OCI-LY3 (cell line): ENCODE measurements around the gene MYF6.

Experiments
- H2AFZ ChIP-seq: fragments of 200-600, 300-600 bp; shearing (Covaris generic); 2 replicates; pipeline ENCODE4 v1.6.0; 2014; ENCODE audit warnings: antibody characterized with exemption, low read depth, low read length
- H3K27ac ChIP-seq: fragments of 200-600, 300-600 bp; sonication (generic); 2 replicates; pipeline ENCODE4 v1.5.1; 2014; ENCODE audit warnings: mild to moderate bottlenecking, low read length, moderate library complexity, mixed read lengths
- H3K27me3 ChIP-seq: fragments of 200-600, 300-600 bp; sonication (generic); 2 replicates; pipeline ENCODE4 v1.6.1; 2014; ENCODE audit warnings: low read depth, low read length, mixed read lengths
- H3K36me3 ChIP-seq: fragments of 200-600, 300-600 bp; sonication (generic); replicated peaks from 2 replicates; pipeline ENCODE3; 2014; ENCODE audit warnings: low read depth, low read length, mixed read lengths
- H3K4me1 ChIP-seq: fragments of 300-600, 200-600 bp; sonication (generic); 2 replicates; pipeline ENCODE4 v1.6.1; 2014; ENCODE audit warnings: low read length, mixed read lengths
- H3K4me2 ChIP-seq: fragments of 200-600, 300-600 bp; sonication (generic); 2 replicates; pipeline ENCODE4 v1.6.1; 2014; ENCODE audit warnings: low read length, mixed read lengths
- H3K4me3 ChIP-seq: fragments of 300-600, 200-600 bp; sonication (generic); 2 replicates; pipeline ENCODE4 v1.5.1; 2014; ENCODE audit warnings: antibody characterized with exemption, mild to moderate bottlenecking, low read length, moderate library complexity
- H3K79me2 ChIP-seq: fragments of 300-600, 200-600 bp; shearing (Covaris generic); 2 replicates; pipeline ENCODE4 v1.6.1; 2014; ENCODE audit warnings: mild to moderate bottlenecking, low read length, mixed read lengths
- H3K9ac ChIP-seq: fragments of 300-600, 200-600 bp; shearing (Covaris generic); 2 replicates; pipeline ENCODE4 v1.6.0; 2014; ENCODE audit warnings: mild to moderate bottlenecking, low read length, moderate library complexity
- H3K9me3 ChIP-seq: fragments of 200-600, 300-600 bp; shearing (Covaris generic); 2 replicates; pipeline ENCODE4 v1.6.1; 2014; ENCODE audit warnings: low read length, mixed read lengths; ENCODE audit not compliant: insufficient read depth
- H4K20me1 ChIP-seq: fragments of 200-600, 300-600 bp; sonication (generic); 2 replicates; pipeline ENCODE4 v1.6.1; 2016; ENCODE audit warnings: low read length, mixed read lengths; ENCODE audit not compliant: insufficient read depth
- EZH2phosphoT487 ChIP-seq: fragments of 200-600 bp; shearing (Covaris generic); IDR thresholded peaks from 2 replicates; pipeline ENCODE4 v1.6.1; 2018; ENCODE audit warnings: antibody characterized with exemption, mixed run types, low read depth
- TF ChIP-seq, protein P1 (sequence below): fragments of 200-600, 300-600 bp; sonication (generic); IDR thresholded peaks from 2 replicates; pipeline ENCODE4 v1.5.1; 2014; ENCODE audit warnings: antibody characterized with exemption, low read length, low read depth

MYF6 gene

DNA sequence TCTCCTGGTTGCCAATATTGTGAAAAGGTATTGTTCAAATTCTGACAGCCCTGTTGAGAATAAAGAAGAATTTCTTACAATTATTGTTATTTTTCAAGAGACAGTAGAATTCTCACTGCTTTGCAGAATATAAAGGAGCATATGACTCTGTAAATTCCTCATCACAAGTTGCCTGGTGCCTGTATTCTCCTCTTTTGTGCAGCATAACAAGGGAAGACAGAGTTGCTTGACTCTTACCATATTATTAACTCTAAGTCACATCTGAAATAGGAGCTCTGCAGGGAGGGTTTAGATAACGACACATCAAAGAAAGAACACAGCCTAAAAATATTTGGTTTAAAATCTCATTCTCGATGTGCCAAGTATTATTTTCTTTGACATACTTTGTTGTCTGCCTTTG lies 40.4 kb downstream of the MYF6 start:
- TF ChIP-seq EZH2phosphoT487 = no peak
- TF ChIP-seq, protein P1, sequence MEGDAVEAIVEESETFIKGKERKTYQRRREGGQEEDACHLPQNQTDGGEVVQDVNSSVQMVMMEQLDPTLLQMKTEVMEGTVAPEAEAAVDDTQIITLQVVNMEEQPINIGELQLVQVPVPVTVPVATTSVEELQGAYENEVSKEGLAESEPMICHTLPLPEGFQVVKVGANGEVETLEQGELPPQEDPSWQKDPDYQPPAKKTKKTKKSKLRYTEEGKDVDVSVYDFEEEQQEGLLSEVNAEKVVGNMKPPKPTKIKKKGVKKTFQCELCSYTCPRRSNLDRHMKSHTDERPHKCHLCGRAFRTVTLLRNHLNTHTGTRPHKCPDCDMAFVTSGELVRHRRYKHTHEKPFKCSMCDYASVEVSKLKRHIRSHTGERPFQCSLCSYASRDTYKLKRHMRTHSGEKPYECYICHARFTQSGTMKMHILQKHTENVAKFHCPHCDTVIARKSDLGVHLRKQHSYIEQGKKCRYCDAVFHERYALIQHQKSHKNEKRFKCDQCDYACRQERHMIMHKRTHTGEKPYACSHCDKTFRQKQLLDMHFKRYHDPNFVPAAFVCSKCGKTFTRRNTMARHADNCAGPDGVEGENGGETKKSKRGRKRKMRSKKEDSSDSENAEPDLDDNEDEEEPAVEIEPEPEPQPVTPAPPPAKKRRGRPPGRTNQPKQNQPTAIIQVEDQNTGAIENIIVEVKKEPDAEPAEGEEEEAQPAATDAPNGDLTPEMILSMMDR = no peak
- no peak overlapping the region for H3K4me2 ChIP-seq

GRCh38 chr12:80749456-80749855 lies 42.0 kb downstream of the MYF6 start:
- H3K79me2 ChIP-seq = no peaks in the 10 kb centered on the region
- no peaks in the 10 kb centered on the region for H3K9me3 ChIP-seq
- TF ChIP-seq EZH2phosphoT487 = no peak
- H4K20me1 ChIP-seq = no peaks in the 10 kb centered on the region
- no peak overlapping the region for H3K4me3 ChIP-seq
- no peak overlapping the region for H3K27ac ChIP-seq
- no peak overlapping the region for H3K9ac ChIP-seq
- H3K27me3 ChIP-seq = no peaks in the 10 kb centered on the region
- no peak overlapping the region for H3K4me2 ChIP-seq
- no peaks in the 10 kb centered on the region for H3K4me1 ChIP-seq
- no peaks in the 10 kb centered on the region for H3K36me3 ChIP-seq
- no peak overlapping the region for H2AFZ ChIP-seq

More for the DNA sequence above, 40.4 kb downstream of the MYF6 start:
- Histone ChIP-seq H3K4me3 (no peak overlapping the region), H4K20me1 (no peaks in the 10 kb centered on the region), H3K27me3 (no peaks in the 10 kb centered on the region), H3K79me2 (no peaks in the 10 kb centered on the region), H3K27ac (no peak overlapping the region), H3K36me3 (no peaks in the 10 kb centered on the region), H3K9ac (no peak overlapping the region), H2AFZ (no peak overlapping the region), H3K9me3 (no peaks in the 10 kb centered on the region), H3K4me1 (no peaks in the 10 kb centered on the region)

GRCh38 chr12:80752464-80752863 lies 45.0 kb downstream of the MYF6 start:
- Histone ChIP-seq H4K20me1 (no peaks in the 10 kb centered on the region), H3K36me3 (no peaks in the 10 kb centered on the region)

GRCh38 chr12:80754274-80754673 lies 46.8 kb downstream of the MYF6 start:
- Histone ChIP-seq H3K9me3 (no peaks in the 10 kb centered on the region), H3K4me3 (no peak overlapping the region), H3K27ac (no peak overlapping the region), H3K79me2 (no peaks in the 10 kb centered on the region), H2AFZ (no peak overlapping the region), H3K27me3 (no peaks in the 10 kb centered on the region), H3K4me2 (no peak overlapping the region), H4K20me1 (no peaks in the 10 kb centered on the region), H3K4me1 (no peaks in the 10 kb centered on the region), H3K36me3 (no peaks in the 10 kb centered on the region), H3K9ac (no peak overlapping the region)
- TF ChIP-seq, protein P1 = no peak
- no peak for TF ChIP-seq EZH2phosphoT487

More at GRCh38 chr12:80752464-80752863, 45.0 kb downstream of the MYF6 start:
- Histone ChIP-seq H3K79me2 (no peaks in the 10 kb centered on the region), H2AFZ (no peak overlapping the region), H3K4me2 (no peak overlapping the region), H3K27ac (no peak overlapping the region), H3K4me1 (no peaks in the 10 kb centered on the region), H3K27me3 (no peaks in the 10 kb centered on the region), H3K9ac (no peak overlapping the region), H3K9me3 (no peaks in the 10 kb centered on the region), H3K4me3 (no peak overlapping the region)
- TF ChIP-seq, protein P1 = no peak
- TF ChIP-seq EZH2phosphoT487 = no peak

DNA sequence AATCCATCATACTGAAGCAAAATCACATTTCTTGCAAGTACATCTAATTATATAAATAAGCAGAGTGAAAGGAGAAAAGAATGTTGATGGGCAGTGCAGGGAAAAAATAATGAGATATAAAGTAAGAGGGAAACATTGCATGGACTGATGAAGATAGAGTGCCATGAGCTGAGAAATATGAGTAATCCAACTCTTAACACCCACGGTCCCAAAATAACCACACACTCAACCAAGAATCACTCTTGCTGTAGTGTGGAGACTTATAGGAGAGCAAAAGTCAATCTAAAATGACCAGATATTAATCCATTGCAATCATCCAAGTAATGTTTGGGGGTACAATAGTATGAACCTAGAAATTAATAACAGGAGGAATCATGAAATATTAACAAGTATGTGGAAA lies 49.4 kb downstream of the MYF6 start:
- Histone ChIP-seq H3K4me2 (no peak overlapping the region), H3K4me3 (no peak overlapping the region), H3K27ac (no peak overlapping the region), H3K36me3 (no peaks in the 10 kb centered on the region), H3K27me3 (no peaks in the 10 kb centered on the region), H3K9me3 (no peaks in the 10 kb centered on the region), H3K9ac (no peak overlapping the region), H4K20me1 (no peaks in the 10 kb centered on the region), H2AFZ (no peak overlapping the region), H3K79me2 (no peaks in the 10 kb centered on the region), H3K4me1 (peaks cover 2% of the 10 kb centered on the region)
- no peak for TF ChIP-seq EZH2phosphoT487
- TF ChIP-seq, protein P1 = no peak
